ENCODE data around the gene PAFAH1B1.

DNA sequence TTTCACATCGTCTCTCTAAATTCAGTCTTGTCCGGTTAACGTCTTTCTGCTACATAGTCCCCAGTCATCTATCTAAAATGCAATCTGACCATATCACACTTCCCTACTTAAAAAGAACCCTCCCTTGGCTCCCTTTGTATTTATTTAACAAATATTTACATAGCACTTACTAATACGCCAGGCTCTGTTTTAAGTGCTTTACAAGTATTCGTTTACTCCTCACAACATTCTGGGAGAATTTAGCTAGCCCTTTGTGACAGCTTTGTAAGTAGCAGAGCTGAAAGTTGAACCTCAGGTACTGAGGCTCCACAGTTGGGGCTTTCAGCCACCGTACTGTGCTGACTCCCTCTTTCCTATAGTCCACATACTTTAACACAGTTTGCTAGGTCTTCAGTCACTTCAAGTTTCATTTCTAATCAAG lies 9.2 kb downstream of the PAFAH1B1 start:
- TF ChIP-seq CTCF (IDR thresholded peaks at IDR 0.05) (no peak), POLR2A (IDR thresholded peaks at IDR 0.05) (no peak)

Data from heart left ventricle (tissue), 13 donors.